HL-60/S4 (cell line): ENCODE measurements around the gene ARHGEF4.

Experiments
- in situ Hi-C: fragments of 300-500 bp; cut with MboI; formaldehyde crosslinking; loops from 2 replicates; pipeline ENCODE4 v1.14.3; 2022; ENCODE audit warnings: low sequenced_read_pairs

The ARHGEF4 gene

GRCh38 chr2:131044757-131045150 is 208.0 kb downstream of the ARHGEF4 start:
- in situ Hi-C loops = no loop called here

GRCh38 chr2:131045286-131046027 is 208.7 kb downstream of the ARHGEF4 start:
- in situ Hi-C loops = no loop called here

- in situ Hi-C loops = no loop called here
These were observed 209.6 kb downstream of the ARHGEF4 start for GRCh38 chr2:131046028-131046917.

DNA sequence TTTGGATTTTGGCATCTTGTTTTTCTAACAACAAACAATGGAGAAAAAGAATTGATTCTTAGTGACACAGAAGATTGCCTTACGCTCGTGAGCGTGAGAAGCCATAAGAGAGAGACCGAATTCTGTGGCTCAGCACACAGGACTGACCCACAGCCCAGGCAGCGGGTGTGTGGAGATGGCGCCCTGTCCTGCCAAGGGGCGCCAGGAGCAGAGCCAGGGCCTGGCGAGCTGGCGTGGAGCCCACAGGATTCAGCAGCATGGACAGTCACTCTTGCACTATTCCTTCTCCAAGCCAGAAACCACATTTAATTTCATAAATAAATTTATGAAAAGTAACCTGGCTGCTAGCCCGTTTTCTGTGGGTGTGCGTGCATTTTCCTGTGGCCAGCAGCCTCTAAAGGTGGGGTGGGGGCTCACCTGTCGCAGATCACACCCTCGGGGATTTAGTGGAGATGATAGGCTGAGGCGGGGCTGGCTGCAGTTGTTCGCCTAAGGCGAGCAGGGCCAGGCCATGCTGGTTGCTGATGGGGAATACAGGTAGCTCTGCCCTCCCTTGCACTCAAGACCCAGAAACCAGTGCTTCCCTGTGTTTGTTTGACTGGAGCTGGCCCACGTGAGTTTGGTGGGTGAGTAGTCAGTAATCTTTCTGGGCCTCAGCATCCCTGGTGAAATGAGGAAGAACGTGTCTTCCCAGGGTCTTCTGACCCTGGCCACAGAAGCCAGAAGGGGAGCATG is 210.4 kb downstream of the ARHGEF4 start:
- in situ Hi-C loops = no loop called here

DNA sequence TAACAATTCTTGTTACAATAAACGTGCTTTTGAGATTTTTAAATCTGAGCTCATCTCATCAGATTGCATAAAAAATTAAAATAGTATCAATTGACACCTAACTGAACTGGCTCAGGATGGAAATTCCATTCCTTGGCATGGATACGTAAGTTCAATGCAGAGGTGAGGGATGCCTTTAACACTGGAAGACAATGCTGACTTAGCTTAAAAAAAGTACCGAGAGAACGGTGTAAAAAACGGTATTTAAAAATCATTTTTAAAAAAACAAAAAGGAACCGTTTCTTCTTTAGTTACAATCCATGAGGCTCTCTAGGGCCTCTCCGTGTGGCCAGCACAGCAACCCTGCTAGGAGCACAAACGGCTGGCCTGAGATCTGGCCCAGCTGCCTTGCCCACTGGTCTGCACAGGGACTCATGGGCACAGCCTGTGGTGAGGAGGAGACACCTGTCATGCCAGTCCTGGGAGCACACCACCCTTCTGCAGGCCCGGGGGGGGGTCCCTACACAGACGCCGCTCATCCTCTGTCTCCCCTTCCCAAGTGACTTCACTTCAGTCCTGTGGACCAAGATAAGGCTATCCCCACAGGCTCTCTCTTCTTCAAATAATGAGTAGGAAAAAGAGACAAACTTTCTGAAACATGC is 211.3 kb downstream of the ARHGEF4 start:
- in situ Hi-C loops = no loop called here

- in situ Hi-C loops = no loop called here
These were observed 211.9 kb downstream of the ARHGEF4 start for GRCh38 chr2:131048641-131049040.

DNA sequence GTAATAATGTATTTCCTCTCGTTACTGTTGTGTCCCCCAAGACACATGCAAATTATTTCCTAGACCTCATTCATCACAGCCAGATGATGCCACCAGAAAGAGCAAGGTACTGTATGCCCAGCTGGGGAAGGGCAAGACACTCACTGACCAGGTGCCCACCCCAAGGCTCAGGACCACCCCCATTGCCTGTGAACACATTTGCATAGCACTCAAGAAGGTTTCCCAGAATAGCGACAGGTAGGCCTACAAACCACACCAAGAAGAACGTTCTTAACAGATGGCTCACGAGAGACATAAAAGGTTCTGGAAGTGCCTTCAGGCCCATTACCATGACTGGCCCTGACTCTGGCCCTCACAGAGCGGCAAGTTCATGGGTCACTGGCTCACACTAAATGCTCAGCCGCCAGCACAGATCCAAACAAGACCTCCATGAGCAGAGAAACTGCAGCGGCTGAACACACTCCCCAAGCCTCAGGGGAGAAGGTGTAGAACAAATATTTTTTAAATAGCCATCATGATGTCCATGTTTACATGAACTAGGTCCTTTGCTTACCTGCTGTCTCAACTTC is 212.5 kb downstream of the ARHGEF4 start:
- in situ Hi-C loops = no loop called here

DNA sequence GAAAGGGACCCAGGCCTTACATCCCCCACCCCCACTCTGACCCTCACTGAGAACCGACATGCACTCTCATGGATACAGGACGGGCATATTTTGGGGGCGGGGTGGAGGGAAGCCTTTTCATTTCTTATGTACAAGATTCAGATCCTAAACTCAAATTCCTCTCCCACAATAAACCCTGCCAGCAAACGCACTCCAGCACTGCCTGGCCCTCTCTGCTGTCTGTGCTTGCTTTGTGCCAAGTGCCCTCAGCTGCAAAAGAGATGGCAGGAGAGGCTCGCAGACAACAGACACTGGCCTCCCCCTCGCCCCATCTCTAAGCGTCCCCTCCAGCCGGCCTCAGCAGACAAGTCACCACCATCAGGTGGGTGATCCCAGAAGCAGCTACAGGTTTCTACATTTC is 214.2 kb downstream of the ARHGEF4 start:
- in situ Hi-C loops = no loop called here

DNA sequence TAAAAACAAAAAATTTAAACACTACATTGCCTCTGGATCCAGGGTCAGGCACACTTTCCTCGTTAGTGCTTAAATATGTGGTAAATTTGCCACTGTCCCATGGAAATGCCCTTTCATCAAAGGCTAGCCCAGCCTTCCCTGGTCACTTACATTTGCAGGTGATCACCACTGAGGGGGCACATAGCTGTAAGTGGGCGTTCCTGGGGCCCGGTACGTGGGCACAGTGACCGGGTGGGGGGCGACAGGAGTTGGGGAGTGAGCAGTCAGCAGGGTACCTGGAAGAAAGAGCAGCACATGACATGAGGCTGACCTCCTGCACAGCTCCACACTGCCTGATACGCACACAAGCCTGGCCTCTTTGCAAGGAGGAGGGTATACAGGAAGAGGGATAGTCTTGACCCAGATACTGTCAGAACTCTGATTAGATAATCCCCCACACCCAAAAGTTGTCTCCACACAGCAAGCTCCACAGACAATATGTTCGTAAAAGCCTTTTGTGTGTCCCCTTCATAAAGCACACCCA is 216.1 kb downstream of the ARHGEF4 start:
- in situ Hi-C loops = no loop called here

- in situ Hi-C loops = no loop called here
These were observed 217.8 kb downstream of the ARHGEF4 start for GRCh38 chr2:131054488-131054887.

- in situ Hi-C loops = no loop called here
These were observed 218.7 kb downstream of the ARHGEF4 start for GRCh38 chr2:131055169-131056065.

DNA sequence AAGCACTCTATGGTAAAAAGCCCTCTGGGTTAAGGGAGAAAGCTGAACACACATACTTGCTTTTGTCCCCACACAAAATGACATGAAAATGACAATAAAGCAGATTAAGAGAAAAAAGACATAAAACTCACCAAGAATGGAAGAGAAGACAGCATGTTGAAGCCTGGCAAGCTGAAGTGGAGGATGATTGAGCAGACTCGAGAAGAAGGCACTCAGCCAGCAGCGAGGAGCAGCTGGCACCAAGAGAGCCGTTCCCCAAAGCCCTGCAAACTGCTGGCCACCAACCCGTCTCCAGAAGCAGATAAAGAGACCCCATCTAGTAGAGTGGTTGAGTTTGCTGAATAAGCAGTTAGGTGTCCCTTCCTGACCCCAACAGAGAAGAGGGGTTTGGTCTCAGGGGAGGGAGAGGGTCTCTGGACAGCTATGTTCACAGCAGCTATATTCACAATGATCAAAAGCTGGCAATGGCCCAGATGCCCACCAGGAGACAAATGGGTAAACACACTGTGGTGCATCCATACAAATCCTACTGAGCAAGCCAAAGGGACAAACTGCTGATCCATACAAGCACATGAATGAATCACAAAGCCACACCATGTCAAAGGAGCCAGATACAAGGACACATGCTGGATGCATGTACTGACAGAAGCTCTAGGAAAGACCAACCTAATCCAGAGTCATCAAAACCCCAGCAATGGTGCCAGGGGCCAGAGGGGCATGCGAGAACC is 219.7 kb downstream of the ARHGEF4 start:
- in situ Hi-C loops = no loop called here

DNA sequence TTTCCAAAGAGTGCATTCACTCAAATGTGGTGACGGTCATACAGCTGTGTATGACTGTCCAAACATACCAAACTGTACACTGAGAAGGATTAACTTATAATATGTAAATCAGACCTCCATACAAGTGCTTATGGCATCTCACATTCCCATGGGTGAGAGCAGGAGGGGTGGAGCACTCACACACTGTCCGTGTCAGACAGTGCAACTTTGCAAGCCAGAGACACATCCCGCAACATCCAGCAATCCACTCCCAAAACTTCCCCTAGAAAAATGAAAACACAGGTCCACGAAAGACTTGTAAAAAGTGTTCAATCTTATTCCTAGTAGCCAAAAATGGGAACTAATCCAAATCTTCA is 220.2 kb downstream of the ARHGEF4 start:
- in situ Hi-C loops = no loop called here

GRCh38 chr2:131058214-131058843 is 221.6 kb downstream of the ARHGEF4 start:
- in situ Hi-C loops = no loop called here

DNA sequence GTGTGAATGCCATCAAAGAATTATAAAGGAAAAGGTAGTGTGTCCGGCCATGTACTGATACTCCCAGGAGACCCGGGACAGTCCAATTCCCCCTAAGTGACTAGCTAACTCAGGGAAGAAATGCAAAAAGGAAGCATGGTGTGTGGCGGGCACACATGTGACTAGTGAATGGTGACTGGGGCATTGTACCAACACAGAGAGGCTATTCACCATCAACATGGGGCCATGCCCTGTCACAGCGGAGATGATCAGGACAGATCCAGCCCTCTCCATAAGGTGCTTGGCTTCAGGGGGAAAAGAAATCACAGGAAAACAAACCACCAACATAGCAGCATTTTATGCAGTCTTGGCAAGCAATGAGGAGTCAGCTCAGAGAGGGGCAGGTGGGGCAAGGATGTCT is 222.2 kb downstream of the ARHGEF4 start:
- in situ Hi-C loops = no loop called here

- in situ Hi-C loops = no loop called here
These were observed 227.0 kb downstream of the ARHGEF4 start for GRCh38 chr2:131063501-131064283.
